ENCODE data around the gene MIGA2.

GRCh38 chr9:129053020-129053419 is 16.6 kb downstream of the MIGA2 start:
- TF ChIP-seq HOXC10 (CRISPR knock-in tag; IDR thresholded peaks at IDR 0.05): no peak
- no peak for TF ChIP-seq CTCF (tag by site-specific recombination; IDR thresholded peaks at IDR 0.05)
- TF ChIP-seq HOXD13 (CRISPR knock-in tag; IDR thresholded peaks at IDR 0.05; ENCODE audit: borderline replicate concordance): no peak
- TF ChIP-seq TSHZ1 (tag by site-specific recombination; IDR thresholded peaks at IDR 0.05; ENCODE audit: borderline replicate concordance): no peak
- no peak for TF ChIP-seq ZNF311 (tag by site-specific recombination; IDR thresholded peaks at IDR 0.05; ENCODE audit: borderline replicate concordance)
- TF ChIP-seq, protein P1, sequence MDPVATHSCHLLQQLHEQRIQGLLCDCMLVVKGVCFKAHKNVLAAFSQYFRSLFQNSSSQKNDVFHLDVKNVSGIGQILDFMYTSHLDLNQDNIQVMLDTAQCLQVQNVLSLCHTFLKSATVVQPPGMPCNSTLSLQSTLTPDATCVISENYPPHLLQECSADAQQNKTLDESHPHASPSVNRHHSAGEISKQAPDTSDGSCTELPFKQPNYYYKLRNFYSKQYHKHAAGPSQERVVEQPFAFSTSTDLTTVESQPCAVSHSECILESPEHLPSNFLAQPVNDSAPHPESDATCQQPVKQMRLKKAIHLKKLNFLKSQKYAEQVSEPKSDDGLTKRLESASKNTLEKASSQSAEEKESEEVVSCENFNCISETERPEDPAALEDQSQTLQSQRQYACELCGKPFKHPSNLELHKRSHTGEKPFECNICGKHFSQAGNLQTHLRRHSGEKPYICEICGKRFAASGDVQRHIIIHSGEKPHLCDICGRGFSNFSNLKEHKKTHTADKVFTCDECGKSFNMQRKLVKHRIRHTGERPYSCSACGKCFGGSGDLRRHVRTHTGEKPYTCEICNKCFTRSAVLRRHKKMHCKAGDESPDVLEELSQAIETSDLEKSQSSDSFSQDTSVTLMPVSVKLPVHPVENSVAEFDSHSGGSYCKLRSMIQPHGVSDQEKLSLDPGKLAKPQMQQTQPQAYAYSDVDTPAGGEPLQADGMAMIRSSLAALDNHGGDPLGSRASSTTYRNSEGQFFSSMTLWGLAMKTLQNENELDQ (tag by site-specific recombination; IDR thresholded peaks at IDR 0.05; ENCODE audit: low read depth): no peak
- TF ChIP-seq ZNF280C (tag by site-specific recombination; IDR thresholded peaks at IDR 0.05): no peak
- TF ChIP-seq TCF7L2 (IDR thresholded peaks at IDR 0.05; ENCODE audit: borderline replicate concordance, low read depth, low read length): no peak
- TF ChIP-seq ZFHX2 (tag by site-specific recombination; conservative IDR thresholded peaks at IDR 0.05): no peak
- no peak for TF ChIP-seq TRIM28 (IDR thresholded peaks at IDR 0.05; ENCODE audit: borderline replicate concordance, low read length)
- no peak for TF ChIP-seq ZNF747 (tag by site-specific recombination; IDR thresholded peaks at IDR 0.05)
- no peak for TF ChIP-seq HOXA7 (CRISPR knock-in tag; IDR thresholded peaks at IDR 0.05; ENCODE audit: borderline replicate concordance)
- TF ChIP-seq ZNF571 (tag by site-specific recombination; IDR thresholded peaks at IDR 0.05): no peak
